ENCODE data around the gene MRPS25.

MRPS25 gene

DNA sequence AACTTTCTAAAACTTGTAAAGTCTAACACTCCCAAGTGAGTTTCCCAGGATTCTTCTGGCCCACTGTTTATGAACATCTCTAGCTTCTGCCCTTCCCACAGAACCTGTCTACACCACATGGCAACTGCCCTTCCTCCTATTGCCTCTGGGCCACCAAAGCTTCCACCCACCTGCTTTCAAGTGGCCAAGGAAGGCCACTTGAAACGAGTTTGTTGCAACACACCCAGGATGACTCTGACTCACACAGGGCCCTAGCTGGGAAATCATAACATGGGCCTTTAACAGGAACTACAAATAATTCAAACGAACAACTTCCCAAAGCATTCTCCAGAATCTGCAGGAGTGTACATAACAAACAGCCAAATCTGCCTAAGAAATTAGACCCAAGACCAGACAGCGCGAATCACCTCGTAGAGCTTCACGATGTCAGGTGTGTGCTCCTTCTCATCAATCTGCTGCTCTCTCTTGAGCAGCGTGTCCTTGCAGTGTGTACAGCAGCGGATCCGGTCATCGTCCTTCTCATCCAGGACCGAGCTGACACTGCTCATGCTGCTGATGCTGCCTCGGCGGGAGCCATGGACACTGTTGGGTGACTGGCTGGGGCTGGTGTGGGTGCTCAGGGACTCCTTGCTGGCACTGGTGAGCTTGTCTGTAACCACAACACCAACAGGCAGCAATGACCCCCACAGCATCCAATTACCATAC is 17.0 kb upstream of the MRPS25 start:
- DNase-seq (ENCODE audit: low spot score) = no peak

DNA sequence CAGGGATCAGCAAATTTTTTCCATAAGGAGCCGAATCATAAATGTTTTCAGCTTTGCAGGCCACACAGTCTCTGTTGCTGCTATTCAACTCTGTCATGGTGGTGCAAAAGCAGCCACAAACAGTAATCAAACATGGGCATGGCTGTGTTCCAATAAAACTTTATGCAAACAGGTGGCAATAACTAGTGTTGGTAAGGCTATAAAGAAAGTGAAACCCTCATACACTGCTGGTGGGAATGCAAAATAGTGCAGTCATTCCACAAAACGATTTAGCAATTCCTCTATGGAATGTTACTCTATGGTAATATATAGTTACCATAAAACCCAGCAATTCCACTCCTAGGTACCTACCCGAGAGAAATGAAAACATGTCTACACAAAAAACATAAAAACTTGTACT is 14.0 kb upstream of the MRPS25 start:
- DNase-seq (ENCODE audit: low spot score) = no peak

DNA sequence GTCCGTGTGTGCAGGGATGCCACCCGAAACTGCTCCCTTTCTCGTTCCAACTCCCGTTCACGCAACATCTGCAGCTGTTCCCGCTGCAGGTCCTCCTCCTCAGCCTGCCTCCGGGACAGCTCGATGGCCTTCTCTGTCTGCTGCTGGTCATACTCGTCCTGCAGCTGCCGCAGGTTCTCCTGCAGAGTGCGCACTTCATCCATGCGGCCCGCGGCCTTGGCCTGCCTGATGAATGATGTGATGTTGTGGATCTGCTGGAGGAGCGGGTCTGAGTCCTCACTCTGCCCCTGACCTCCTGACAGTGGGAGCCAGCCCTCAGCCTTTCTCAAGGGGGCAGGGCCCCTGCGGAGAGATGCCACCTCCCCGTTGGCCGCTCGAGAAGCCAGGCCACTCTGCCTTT is 9.4 kb upstream of the MRPS25 start:
- no peak for DNase-seq (ENCODE audit: low spot score)

DNA sequence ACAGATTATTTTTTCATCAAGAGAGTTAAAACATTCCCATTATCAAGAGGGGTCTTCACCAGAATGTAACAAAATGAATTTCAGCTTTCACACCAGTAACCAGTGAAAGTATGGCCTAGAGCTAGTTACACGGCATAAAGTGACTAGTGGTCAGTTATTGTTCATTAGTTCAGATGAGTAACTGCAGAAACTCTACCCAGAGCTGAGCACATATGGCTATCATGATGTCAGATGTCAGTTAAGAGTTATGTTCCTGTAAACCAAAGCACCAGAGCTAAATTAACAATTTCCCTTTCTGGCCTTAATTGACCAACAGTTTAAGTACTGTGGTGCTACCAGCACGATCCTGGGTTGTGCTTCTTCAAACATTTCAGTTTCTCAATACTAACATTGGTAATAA is 6.6 kb upstream of the MRPS25 start:
- no peak for DNase-seq (ENCODE audit: low spot score)

DNA sequence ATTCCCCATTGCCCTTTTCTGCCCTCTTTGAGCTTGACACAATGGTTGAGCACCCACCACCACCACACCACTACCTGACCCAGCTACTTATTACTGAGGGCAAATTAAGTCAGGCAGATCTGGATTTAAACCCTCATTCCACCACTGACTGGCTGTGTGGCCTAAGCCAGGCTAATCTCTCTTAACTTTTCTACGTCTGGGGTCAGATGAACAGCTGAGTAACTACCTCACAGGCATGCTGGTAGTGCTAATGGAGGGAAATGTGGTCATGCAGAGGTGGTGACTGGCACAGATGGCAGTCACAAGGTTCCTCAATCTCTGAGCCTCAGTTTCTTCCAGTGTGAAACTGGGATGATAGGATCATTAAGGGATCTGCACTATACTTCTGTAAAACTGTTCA is 4.3 kb upstream of the MRPS25 start:
- DNase-seq (ENCODE audit: low spot score) = no peak

DNA sequence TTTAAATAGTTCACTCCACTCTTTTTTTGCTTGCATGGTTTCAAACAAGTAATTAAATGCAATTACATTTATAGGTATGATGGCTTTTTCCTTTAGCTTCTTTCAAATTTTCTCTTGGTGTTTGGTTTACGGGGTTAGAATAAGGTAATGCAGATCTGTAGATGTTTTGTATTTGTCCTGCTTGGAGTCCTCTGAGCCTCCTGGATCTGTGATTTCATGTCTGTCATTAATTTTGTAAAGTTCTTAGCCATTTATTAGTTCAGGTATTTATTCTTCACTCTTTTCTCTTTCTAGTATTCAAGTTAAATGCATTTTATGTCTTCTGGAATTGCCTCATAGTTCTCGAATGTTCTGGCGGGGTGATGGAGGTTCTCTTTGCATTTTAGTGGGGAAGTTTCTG is 1.4 kb upstream of the MRPS25 start:
- no peak for DNase-seq (ENCODE audit: low spot score)

DNA sequence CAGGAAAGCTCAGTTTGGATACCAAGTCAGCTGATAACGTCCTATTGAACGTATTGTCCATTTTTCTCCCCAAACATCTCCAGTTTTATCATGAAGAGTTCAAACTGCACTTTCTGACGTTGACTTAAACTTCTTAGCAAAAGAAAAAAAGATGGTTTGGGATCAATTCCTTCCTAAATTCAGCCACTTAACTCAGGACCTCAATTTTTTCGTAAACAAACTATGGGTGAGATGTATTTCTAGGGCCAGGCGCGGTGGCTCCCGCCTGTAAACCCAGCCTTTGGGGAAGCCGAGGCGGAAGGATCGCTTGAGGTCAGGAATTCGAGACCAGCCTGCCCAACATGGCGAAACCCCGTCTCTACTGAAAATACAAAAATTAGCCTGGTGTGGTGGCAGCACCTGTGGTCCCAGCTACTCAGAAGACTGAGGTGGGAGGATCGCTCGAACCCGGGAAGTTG is 464 bp upstream of the MRPS25 start:
- DNase-seq (ENCODE audit: low spot score) = no peak

DNA sequence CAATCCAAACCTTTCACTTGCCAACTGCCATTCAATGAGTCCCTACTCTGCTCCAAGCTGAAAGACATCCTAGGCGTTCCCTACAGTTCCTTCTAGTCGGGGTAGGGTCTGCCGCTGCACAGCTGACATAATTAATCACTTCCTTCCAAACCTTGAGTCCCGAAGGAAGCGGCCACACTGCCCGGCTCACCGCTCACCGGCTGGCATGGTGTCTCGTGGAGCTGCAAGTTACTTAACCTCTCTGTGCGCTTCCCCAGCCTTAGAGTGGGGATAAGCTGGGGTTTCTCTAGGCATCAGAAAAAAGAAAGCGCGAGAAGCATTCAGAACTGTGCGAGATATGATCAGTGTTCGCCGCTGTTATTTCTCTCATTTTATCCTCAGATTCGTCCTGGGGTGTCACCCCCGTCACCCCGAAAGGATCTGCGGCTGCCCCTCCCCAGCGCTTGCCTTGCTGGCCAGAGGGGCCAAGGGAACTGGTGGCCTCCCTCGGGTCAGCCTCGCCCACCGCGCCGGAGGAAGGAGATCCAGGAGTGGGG is 748 bp downstream of the MRPS25 start:
- no peak for DNase-seq (ENCODE audit: low spot score)

DNA sequence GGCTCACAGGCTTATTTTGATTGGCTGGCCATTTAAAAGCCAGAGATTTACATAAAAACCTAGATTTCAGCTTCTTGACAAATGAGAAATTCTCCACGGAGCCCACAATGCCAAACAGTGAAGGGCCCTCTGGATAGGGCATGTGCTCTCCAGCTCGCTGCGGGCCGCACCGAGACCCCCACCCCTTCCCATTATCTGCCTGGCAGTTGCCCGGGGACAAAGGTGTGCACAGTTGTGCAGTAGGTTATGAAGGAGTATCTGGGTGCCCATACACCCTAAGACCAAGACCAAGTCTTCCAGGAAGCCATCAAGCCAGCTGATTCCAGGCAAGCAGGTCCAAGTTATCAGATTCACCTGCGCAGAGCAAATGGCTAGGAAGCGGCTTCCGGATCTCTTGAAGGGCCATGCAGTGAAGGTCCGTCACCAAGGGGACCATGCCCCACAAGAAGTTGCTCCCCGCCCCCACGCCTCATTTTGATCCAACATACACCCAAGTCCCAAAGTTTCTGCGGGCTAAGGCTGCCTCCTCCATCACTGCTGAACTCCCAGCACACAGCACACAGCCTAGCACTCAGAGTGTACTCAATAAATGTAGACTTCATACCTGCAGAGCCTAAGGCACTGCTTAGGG is 1.3 kb downstream of the MRPS25 start:
- no peak for DNase-seq (ENCODE audit: low spot score)

DNA sequence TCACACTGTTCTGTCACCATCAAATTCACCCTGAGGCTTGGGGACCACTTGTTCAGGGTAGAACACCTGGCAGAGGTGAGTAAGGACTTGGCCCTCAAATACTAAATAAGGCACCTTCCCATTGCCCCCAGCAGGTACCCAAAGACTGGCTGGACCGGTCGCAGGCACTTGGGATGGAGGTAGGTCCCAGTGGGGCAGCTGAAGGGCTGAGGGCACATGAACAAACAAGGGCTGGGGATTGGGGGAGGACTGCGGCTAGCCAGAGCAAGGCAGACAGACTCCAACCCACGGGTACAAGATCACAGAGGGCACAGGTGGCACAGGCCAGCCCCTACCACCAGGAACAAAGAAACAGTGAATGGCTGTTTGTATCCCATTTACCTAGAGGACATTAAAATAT is 1.9 kb downstream of the MRPS25 start:
- DNase-seq (ENCODE audit: low spot score) = no peak

DNA sequence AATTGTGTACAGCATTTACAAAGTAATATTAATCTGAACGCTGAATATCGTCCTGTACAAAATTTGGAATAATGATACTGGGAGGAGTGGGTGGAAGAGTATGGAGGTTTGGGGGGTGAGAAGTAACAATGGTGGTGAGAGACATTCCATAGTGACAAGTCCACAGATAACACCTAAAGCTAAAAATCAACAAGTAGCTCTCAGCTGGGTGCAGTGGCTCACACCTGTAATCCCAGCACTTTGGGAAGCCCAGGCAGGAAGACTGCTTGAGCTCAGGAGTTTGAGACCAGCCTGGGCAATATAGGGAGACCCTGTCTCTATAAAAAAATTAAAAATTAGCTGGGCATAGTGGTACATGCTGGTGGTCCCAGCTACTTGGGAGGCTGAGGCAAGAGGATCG is 5.1 kb downstream of the MRPS25 start:
- DNase-seq (ENCODE audit: low spot score) = no peak

DNA sequence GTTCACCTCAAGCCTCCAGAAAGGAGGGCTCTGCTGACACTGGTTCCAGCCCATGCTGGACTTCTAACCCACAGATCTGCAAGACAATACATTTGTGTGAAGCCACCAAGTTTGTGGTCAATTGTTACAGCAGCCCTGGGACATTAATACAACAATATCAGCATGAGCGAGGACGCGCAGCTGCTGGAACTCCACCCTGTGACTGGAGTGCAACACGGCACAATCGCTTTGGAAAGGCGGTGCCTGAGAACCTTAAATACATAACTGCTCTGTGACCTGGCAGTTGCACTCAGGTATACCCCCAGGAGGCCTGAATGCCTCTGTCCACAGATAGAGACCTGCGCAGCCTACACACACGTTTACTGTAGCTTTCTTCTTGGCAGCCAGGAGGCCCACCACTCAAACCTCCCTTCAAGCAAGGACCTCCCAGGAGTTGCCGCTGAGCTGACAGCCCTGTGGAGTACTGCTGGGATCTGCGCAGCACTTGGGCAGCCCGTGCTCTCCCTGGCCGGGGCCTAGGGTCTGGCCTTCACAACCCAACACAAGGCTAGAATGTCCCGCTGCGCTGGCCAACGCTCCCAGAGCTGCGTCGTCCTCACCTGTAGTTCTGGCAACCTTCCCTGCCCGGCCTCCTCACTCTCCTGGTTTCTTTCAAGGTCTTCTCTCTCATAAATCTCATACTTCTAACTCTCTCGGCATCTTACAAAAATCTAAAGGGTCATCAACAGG is 8.3 kb downstream of the MRPS25 start:
- DNase-seq (ENCODE audit: low spot score) = no peak

DNA sequence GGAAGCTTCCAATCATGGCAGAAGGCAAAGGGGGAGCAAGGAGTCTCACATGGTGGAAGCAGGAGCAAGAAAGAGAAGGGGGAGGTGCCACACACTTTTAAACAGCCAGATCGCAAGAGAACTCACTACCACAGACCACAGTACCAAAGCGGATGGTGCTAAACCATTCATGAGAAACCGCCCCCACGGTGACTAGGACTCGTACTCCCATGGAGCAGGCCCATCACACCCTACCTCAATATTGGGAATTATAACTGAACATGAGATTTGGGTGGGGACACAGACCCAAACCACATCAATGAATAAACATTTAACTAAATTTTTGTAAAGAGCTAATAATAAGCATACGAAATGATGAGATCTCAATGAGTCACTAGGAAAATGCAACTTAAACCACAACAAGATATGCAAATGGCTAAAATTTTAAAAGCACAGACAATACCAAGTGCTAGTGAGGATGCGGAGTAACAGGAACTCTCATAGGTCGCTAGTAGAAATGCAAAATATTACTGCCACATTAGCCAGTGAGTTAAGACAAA is 10.0 kb downstream of the MRPS25 start:
- DNase-seq (ENCODE audit: low spot score) = no peak

DNA sequence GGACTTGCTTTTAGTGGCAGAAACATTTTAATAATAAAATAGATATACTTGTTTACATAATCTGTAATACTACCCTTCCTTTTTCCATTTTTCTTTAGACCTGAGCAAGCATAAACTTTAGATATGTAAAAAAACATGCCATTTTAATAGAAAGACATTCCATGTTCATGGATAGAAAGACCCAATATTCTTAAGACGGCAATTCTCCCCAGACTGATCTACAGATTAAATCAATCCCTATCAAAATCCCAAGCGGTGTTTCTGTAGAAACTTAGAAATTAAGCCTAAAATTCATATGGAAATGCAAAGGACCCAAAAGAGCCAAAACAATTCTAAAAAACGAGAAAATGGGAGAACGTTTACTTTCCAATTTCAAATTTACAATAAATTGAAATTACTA is 11.6 kb downstream of the MRPS25 start:
- no peak for DNase-seq (ENCODE audit: low spot score)

DNA sequence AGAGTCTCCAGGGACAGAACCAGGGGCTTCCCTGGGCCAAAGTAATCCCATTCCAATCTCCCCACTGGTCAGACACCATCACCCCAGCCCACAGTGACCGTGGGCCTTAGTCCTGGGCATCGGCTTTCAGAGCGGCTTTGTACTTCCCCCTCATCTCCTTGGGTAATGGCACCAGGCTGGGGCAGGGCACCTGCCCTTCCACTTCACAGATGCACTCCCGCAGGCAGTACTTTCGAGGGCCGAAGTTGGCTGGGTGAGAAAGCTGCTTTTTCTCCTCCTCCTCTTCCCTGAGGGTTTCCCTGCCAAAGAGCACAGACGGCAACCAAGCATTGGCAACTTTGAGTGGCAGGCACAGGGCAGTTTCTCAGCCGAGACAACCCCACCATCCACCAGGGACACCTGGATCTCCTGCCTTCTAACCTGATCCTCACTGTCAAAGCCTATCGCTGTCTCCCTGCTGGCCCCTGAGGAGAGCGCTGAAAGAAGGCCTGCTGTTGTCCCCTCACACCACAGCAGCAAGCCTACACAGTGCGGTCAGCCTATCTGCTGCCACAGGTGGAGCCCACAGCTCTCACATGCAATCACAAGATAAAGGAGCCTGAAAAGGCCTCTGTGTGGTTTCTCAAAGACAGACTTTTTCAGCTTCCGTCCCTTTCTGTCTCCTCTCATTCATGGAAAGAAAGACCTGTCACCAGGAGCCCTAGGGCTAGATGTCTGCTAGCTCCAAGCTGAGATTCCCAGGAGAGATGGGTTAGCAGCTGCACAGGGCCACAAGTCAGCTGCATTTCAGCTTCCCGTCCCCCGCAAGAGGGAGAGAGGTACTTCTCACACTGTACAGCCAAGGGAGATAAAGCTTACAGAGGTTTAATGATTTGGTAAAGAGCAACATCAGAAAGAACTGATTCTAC is 12.5 kb downstream of the MRPS25 start:
- DNase-seq (ENCODE audit: low spot score) = no peak

DNA sequence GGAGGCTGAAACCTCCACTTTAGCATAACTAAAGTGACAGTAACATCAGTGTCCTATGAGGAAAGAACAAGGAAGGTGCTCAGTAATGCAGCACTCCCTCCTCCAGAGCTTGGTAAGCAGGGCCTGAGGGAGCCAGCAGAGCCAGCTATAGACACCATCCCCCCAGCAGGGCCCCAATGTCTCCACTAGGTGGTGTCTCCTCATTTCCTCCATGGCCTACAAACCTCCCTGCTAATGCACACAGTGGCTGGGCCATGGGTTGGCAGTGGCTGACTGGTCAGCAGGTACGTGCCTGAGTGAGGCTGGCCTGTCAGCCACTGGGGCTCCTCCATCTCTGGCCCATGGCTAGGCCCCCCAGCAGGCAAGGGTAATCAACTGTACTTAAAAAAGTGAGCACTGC is 13.6 kb downstream of the MRPS25 start:
- peak; percentile 28 for DNase-seq (ENCODE audit: low spot score)

DNA sequence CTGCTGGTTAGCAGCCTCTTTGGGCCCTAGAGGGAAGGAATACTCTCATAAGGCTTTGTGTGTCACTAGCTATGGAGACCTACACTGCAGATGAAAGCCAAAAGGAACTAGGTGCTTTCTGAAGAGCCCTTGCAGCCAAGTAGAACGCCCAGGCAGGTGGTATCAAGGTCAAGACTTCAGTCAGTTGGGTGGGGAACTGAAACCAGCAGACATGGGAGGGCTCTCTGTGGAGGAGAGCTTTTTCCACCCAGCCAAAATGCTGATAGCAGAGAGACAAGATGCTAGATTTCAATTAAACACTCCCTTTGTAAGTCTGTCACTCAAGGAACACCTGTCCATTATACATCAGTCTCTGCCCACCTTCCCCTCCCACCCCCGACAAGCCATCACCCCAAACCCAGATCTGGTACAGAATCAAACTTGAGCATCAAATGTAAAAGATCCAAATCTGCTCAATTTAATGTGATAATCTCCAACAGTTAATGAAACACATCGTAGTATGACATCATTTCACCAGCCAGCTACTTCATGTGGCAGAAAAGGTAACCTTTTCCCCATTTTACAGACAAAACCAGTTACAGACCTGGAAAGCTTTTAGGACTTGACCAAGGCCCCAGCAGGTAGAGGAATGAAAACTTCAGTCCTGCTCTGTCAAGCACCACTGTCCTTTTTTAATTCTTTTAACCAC is 14.6 kb downstream of the MRPS25 start:
- DNase-seq (ENCODE audit: low spot score) = no peak

DNA sequence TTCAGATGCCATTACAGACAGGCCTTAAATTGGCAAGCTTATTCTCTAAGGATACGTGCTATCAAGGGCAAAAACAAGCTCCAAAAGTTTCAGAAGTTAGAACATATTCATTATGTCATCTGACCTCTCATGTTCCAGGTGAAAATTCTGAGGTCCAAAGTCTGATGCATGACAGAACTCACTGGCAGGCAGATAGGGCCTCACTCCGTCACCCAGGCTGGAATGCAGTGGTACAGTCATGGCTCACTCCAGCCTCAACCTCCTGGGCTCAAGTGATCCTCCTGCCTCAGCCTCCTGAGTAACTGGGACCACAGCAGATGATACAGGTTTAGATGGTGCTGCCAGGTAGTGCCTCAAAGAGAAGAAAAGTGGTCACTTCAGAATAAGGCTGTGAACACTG is 15.5 kb downstream of the MRPS25 start:
- no peak for DNase-seq (ENCODE audit: low spot score)

DNA sequence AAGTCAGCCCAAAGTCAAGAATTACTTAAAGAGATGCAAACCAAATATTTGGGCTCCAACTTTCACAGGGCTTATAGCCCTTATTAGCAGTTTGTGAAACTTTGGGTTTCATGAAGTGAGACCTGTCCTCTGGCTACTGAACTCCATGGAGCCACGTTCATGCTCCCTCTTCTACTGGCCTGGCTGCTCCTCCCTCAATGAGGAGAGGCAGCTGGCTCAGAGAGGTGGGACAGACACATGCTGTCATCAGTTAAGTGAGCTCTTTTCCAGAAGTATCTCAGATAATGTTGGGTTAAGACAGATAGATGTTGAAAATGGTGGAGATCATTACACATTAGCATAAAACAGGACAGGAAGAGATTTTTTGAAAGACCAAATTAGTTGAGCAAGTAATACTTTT is 19.4 kb downstream of the MRPS25 start:
- no peak for DNase-seq (ENCODE audit: low spot score)

DNA sequence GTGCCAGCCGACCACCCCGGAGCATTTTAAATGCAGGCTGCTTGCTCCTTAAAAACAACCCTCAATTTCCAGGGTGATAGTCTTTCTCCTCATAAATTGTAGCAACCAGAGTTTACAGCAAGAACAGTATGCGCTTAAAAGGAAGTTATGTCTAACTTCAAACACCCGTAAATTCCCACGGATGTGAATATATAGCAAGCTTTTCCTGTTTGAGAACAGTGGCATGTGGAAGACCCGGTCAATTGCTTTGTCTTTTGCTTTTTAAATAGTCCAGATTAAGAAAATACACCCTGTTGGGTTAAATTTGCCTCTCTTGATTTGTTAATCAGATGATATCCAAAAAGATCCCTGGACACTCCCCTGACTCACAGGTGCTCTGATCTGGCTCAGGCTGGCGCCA is 20.8 kb downstream of the MRPS25 start:
- DNase-seq (ENCODE audit: low spot score) = no peak
